ENCODE results near the gene CENPP.
"Not testable (repeated sequence)": the region's sequence is repeated elsewhere in the genome, so short reads cannot be mapped to it uniquely, and the experiment has no call there.

The CENPP gene

DNA sequence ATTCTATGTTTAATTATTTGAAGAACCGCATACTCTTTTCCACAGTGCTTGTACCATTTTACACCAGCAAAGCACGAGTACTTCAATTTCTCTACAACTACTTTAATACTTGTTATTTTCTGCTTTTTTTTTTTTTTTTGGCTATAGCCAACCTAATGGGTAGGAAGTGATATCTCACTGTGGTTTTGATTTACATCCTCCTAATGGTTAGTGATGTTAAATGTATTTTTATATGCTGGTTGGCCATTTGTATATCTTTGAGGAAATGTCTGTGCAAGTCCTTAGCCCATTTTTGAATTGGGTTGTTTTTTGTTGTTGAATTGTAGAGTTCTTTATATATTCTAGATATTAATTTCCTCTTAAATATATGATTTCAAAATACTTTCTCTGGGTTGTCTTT, 56.0 kb downstream of the CENPP start:
- DNase-seq (ENCODE audit: low spot score) = no peak

DNA sequence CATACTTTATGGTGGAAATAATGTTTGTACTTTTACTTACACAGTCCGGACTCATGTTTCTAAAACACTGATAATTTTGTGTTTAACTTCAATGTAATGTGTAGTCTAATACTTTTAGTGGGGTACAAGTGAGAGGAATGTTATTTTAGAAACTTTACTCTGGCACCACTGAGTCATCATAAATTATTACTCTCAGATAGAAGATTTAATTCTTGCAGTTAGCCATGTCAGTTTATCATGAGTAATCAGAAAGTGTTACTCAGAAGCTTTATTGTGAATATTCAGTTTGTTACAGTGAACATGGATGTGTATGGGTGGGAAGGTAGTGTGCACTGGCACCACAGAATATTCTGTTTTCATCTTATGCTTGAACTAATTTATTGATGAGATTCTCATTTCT, 58.6 kb downstream of the CENPP start:
- DNase-seq (ENCODE audit: low spot score) = no peak

DNA sequence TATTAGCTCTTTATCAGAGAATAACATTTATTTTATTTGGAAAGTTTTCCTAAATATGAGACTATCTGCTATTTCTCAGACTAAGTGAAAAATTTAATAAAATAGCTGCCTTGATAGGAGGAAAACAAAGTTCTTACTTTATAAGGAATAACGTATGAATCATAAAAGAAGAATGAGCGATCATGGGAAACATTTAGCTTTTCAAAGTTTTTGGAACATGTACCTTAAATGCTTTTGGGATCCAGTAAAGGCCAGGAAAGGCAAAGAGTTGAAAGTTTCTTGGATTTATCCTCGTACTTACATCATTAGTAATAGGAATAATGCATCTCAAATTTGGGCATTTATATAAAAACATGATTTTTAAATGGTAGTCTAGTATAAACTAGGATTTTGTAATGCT, 59.2 kb downstream of the CENPP start:
- DNase-seq (ENCODE audit: low spot score) = no peak

DNA sequence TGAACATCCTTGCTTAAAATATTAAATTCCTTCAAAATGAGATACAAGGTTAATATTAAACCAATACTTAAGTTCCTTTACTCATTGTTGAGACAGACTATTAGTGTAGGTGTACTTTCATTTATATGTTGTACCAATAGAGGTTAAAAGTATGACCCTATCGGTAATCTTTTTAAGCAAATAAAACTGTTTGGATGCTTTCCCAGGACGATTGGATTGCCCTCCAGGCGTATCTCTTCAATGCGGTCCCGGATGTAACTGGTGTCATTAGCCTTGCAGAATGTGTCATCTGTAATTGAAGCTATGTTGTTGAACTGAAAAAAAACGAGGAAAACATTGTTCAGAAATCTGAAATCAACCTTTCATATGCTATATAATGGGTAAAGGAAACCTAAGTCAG, 59.7 kb downstream of the CENPP start:
- no peak for DNase-seq (ENCODE audit: low spot score)

DNA sequence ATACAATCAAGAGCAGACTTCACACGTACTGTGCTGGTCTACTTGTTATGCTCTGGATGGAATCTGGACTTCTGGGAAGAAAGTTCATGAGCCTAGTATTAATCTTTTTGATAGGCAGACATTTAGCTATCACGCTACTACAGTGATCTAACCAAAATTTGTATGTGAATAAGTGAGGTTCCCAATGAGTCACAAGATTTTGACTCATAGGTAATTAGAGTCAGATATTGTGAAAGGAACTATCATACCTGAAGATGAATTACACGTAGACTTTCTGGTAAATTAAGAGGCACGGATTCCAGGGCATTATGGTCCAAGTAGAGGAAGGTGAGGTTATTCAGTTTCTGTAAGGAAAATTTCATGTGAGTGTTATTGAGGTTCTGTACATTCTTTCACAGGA, 60.2 kb downstream of the CENPP start:
- no peak for DNase-seq (ENCODE audit: low spot score)

DNA sequence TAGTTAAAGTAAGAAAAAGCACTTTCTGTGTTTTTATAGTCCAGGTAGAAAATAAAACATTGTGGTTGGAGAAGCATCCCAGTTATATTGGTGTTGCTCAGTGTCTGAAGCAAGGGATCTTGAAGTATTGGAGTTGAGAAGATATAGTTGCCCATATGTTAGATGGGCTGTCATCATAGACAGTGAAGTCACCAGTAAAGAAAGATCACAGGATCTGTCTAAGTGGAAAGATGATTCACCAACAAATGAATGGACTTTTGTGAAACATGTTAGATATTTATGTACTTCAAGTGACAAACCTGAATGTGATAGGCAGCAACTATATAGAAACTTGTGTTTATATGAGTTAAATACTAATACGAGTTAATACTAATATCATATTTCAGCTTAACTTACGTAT, 66.9 kb downstream of the CENPP start:
- DNase-seq (ENCODE audit: low spot score) = no peak

- no peak for DNase-seq (ENCODE audit: low spot score)
Observed at GRCh38 chr9:92393686-92394085, 67.9 kb downstream of the CENPP start.

DNA sequence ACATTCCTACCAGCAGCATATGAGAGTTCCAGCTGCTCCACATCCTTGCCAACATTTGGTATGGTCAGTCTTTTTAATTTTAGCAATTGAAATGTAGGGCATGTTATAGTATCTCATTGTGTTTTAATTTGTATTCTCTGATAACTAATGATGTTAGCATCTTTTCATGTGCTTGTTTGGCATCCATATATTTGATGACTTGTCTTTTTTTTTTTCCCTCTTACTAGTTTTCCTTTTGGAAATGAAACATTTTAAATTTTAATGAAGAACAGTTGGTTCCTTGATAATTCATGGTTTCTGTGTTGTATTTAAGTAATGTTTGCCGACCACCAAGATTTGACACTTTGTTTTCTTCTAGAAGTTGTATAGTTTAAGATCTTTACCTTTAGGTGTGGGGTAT, 69.9 kb downstream of the CENPP start:
- DNase-seq (ENCODE audit: low spot score) = no peak

DNA sequence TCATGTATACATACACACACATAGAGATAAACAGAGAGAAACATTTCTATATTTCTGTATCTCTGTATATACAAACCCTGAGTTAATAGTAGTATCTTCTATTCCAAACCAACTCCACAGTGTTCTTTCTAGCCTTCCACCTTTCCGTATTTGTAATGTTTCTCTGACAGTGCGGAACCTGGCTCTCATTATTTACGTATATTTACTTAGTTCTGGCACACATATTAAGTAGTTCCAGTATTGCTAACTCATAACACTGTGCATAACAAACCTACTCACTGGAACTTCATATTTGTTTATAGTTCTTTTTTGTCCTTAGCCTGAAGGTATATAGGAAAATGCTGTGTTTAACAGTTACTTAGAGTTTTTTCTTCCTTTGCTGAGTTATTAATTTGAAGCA, 72.1 kb downstream of the CENPP start:
- DNase-seq (ENCODE audit: low spot score) = no peak

- DNase-seq (ENCODE audit: low spot score) = no peak
Observed at GRCh38 chr9:92402360-92402759, 76.6 kb downstream of the CENPP start.

DNA sequence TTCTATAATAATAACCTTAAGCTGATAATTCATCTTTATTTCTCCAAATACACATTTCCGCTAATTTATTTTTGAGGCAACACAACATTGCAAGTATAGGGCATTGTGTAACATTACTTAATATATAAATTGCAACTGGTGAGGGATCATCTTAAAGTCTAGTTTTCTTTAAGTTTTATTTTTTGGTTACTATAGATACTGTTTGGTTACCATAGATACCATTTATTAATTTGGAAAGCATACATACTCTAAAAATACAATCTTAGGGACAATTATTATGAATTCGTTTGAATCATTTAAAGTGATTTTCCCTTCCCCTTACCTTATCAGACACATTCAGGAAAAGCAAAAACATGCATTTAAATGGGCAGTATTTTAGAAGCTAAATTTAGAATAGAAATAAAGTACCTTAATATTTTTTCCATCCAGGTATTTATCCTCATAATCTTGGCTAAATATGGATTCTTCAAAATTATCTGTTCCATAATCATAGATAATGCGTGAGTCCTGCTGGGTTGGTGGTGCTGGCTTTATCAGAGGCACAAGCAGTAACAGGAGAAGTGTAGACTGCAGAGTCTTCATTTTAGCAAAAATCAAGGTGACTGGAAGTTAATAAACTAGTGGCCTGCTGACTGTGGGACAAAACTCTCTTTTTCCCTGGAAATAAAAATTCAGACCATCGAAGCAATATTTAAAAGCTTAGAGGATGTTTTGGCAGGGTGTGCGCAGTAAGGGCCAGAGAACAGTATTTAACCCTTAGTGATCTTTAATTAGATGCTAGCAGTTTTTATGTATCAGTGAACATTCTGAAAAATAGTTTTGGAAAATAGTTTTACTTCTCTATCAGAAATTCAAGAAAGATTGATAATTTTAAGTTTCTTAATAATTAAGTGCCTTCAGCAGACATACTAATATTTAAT, 77.3 kb downstream of the CENPP start:
- DNase-seq (ENCODE audit: low spot score) = no peak

GRCh38 chr9:92404042-92404836, 78.5 kb downstream of the CENPP start, which contains the start of gene OGN:
Gene OGN, minus strand, starts transcription at chr9:92404578. Its CDS starts 1,171 bp downstream, at chr9:92403407.
- no peak for DNase-seq (ENCODE audit: low spot score)

DNA sequence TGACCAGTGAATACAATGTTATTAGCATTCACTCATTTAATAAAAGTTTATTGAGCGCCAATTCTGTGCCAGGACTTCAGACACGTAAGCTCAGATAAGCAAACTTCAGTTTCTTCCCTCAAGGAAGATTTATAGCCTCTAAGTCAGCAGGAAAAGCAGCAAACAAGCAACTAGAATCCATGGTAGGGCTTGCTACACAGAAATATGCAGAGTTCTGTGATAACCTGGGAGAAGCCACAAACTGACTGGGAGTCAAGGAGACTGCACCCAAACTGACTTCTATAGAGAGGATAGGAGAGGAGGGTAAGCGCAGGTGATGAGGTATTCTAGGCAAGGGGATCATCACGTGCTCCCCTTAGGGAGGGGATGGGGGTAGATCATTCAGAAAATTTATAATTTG, 80.1 kb downstream of the CENPP start:
- no peak for DNase-seq (ENCODE audit: low spot score)

DNA sequence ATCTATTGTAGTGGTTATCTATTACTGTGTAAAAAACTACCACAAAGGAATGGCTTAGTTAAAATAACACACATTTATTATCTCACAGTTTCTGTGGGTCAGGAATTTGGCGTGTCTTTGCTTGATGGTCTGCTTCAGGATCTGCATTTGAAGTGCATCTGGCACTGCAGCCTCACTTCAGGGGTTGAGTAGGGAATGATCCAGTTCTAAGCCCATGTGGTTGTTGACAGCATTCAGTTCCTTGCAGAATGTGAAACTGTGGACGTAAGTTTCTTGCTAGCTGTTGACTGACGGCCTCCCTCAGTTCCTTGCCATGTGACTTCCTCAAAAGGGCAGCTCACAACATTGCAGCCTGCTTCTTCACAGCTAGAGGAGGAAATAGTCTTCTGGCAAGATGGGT, 80.7 kb downstream of the CENPP start:
- DNase-seq (ENCODE audit: low spot score) = no peak

GRCh38 chr9:92407818-92408217, 82.1 kb downstream of the CENPP start:
- DNase-seq (ENCODE audit: low spot score) = no peak

DNA sequence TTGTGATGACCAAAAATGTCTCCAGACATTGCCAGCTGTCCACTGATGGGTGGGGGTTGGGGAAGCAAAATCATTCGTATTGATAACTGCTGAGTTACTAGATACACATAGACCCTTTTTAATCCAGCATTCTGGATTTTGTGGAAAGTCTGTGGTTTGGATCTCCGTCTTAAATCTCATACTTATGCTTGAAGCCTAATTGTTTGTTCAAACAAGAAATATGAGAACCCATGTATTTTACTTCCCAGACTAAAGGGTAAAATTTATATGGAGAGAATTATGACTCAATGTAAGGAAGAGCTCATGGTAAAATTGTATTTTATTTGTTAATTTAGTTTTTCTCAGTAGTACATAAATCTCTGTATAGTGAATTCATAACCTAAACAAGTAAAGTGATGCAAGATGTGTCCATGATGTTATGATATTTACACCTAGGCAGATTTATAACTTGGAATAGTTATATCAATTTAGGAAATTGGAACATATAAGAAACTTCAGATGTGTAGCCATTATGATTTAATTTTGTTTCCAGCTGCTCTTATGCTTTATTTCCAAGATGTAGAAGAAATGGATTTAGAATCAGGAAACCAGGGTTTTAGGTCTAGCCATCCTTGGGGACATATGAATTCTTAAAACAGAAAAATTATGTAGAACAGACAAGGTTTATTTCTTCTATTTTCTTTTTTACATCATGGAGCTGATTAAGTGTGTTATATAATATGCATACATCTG, 83.2 kb downstream of the CENPP start:
- DNase-seq (ENCODE audit: low spot score) = no peak

DNA sequence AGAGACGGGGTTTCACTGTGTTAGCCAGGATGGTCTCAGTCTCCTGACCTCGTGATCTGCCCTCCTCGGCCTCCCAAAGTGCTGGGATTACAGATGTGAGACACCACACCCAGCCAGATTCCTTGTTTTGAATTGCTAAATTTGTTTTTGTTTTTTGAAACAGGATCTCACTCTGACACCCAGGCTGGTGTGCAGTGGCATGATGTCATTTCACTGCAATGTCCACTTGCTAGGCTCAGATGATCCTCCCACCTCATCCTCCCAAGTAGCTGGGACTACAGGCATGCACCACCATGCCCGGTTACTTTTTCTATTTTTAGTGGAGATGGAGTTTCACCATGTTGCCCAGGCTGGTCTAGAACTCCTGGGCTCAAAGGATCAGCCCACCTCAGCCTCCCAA, 85.4 kb downstream of the CENPP start:
- not testable (repeated sequence) for DNase-seq (ENCODE audit: low spot score)

DNA sequence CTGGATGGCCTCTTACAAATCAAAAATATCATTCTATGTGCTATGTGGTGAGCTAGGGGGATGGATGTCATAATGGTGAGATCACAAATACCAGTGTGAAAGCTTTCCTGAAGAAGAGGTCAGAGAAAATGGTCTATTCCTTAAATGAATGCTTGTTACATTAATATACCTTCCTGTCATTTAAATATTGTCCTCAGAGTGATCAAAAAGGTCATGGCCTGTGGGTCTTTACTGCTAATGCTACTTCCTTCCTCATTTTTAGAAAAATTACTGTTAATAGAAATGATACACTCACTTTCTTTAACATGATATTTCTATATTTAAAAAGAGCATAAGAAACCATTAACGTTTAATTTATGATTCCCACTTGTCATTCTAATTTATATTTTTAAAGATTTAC, 88.8 kb downstream of the CENPP start:
- DNase-seq (ENCODE audit: low spot score) = no peak

GRCh38 chr9:92422611-92423338, 97.0 kb downstream of the CENPP start:
- DNase-seq (ENCODE audit: low spot score) = no peak

GRCh38 chr9:92423612-92424011, 97.9 kb downstream of the CENPP start:
- DNase-seq (ENCODE audit: low spot score) = no peak

- no peak for DNase-seq (ENCODE audit: low spot score)
Observed at GRCh38 chr9:92424340-92424739, 98.6 kb downstream of the CENPP start, which contains the start of gene OMD. Gene OMD, minus strand, starts transcription at chr9:92424471. Its CDS starts 6,913 bp downstream, at chr9:92417558.

DNA sequence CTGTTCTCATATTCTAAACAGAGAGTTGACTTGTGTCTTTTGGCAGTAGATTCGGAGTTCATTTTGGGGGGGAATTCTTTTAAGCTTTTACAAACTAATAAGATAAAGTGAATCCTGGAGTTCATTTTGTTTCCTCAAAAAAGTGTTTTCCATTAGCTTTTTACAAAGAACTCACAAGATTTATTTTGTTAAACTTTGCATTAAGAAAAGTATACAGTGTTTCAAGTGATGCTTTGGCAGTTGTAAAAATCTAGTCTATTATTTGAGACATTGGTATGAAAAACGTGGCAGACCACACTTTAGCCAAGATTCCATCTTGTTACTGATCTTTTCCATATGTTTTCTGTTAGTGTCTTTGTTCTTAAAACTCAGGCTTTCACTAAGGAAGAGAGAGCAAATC, 99.7 kb downstream of the CENPP start:
- DNase-seq (ENCODE audit: low spot score) = no peak
